ENCODE measurements around the gene ZBTB37. TPM values are rescaled to one million over a fixed set of nuclear protein-coding genes. Genes with fewer than 3 reads are reported as not detected.

The ZBTB37 gene
- total RNA-seq, 1 experiment from 2014 or later = 12.0 TPM

DNA sequence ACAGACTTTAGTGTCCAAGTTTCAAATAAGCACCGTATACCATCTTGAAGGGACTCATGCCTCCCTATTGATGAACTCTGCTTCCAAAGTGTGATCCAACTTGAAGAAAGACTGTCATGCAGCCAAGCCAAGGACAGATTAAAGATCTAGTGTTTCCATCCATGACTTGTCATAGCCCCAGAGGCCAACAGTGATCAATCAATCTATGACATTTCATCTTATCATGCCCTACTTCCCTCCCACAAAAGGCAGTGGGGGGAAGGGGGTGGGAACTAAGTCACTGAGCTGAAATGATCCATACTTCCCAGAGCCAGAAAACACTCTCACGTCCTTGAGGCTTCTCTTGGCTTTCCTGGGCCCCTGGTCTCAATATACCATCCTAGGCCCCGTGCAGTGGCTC, 44.9 kb downstream of the ZBTB37 start:
- H2BK12ac ChIP-seq (ENCODE audit: insufficient read length, low read depth, low read length) = no peak overlapping the region
- no CpG with 5 or more reads among the region's 3 CpGs for WGBS (ENCODE audit: extremely low coverage, insufficient read length, low lambda C conversion rate)
- H3K4me2 ChIP-seq (ENCODE audit: insufficient read depth, insufficient read length, low read length) = no peak overlapping the region
- no peaks in the 10 kb centered on the region for H3K9me3 ChIP-seq (ENCODE audit: control insufficient read depth, low read depth, low read length)
- H4K8ac ChIP-seq (replicated peaks; ENCODE audit: insufficient read length, low read depth, low read length) = no peak overlapping the region
- no peak overlapping the region for H4K5ac ChIP-seq (ENCODE audit: insufficient read length, low read depth, low read length)
- H3K27ac ChIP-seq (ENCODE audit: insufficient read length, low read depth, low read length) = no peak overlapping the region
- no peak overlapping the region for H2BK120ac ChIP-seq (ENCODE audit: low read depth, low read length, poor library complexity, severe bottlenecking)
- no peak overlapping the region for H3K4ac ChIP-seq (ENCODE audit: low read depth, low read length)
- H3T11ph ChIP-seq (ENCODE audit: low read length) = no peak overlapping the region
- H4K20me1 ChIP-seq (ENCODE audit: control insufficient read depth, insufficient read depth, insufficient read length) = no peaks in the 10 kb centered on the region
- peaks cover 3% of the 10 kb centered on the region; the same call in 1 of the 2 replicates for H3K27me3 Mint-ChIP-seq (ENCODE audit: low read depth)
- no peaks in the 10 kb centered on the region for H3K4me1 Mint-ChIP-seq
- H3K4me3 Mint-ChIP-seq = no peak overlapping the region
- H3K36me3 Mint-ChIP-seq (ENCODE audit: insufficient read depth in 1 of 3, low read depth in 3 of 3) = no peaks in the 10 kb centered on the region; a peak in 1 of 7 replicates
- no peaks in the 10 kb centered on the region for H3K79me2 ChIP-seq (ENCODE audit: insufficient read depth, low read length)
- H3K18ac ChIP-seq (ENCODE audit: insufficient read length, low read depth, low read length) = no peak overlapping the region
- no peak overlapping the region; the same call in 1 of the 2 replicates for H3K14ac ChIP-seq (ENCODE audit: insufficient read depth, low read length)
- H3K23me2 ChIP-seq (ENCODE audit: insufficient read length, low read depth, low read length, poor library complexity, severe bottlenecking) = no peaks in the 10 kb centered on the region
- no peaks in the 10 kb centered on the region for H3K4me1 ChIP-seq (ENCODE audit: insufficient read depth, low read length)
- TF ChIP-seq, protein P1, sequence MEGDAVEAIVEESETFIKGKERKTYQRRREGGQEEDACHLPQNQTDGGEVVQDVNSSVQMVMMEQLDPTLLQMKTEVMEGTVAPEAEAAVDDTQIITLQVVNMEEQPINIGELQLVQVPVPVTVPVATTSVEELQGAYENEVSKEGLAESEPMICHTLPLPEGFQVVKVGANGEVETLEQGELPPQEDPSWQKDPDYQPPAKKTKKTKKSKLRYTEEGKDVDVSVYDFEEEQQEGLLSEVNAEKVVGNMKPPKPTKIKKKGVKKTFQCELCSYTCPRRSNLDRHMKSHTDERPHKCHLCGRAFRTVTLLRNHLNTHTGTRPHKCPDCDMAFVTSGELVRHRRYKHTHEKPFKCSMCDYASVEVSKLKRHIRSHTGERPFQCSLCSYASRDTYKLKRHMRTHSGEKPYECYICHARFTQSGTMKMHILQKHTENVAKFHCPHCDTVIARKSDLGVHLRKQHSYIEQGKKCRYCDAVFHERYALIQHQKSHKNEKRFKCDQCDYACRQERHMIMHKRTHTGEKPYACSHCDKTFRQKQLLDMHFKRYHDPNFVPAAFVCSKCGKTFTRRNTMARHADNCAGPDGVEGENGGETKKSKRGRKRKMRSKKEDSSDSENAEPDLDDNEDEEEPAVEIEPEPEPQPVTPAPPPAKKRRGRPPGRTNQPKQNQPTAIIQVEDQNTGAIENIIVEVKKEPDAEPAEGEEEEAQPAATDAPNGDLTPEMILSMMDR (conservative IDR thresholded peaks at IDR 0.05) = no peak
- H3K56ac ChIP-seq (ENCODE audit: insufficient read length, low read depth, low read length) = no peak overlapping the region
- H2BK15ac ChIP-seq (ENCODE audit: low read depth, low read length) = no peak overlapping the region
- no peaks in the 10 kb centered on the region; a peak in 2 of 5 replicates for H3K9me3 Mint-ChIP-seq
- H3K79me1 ChIP-seq (ENCODE audit: insufficient read depth, low read depth, low read length, poor library complexity, severe bottlenecking) = no peaks in the 10 kb centered on the region
- no peak overlapping the region for H3K27ac Mint-ChIP-seq
- H3K23ac ChIP-seq (ENCODE audit: insufficient read length, low read depth, low read length) = no peak overlapping the region
- H2BK5ac ChIP-seq (ENCODE audit: insufficient read length, low read length) = no peak overlapping the region
- H4K91ac ChIP-seq (ENCODE audit: insufficient read length, low read depth, low read length) = no peak overlapping the region
- no peak overlapping the region for H2AFZ ChIP-seq (ENCODE audit: low read length)
- H2AK5ac ChIP-seq (ENCODE audit: insufficient read length, low read length) = no peak overlapping the region
- DNase-seq = no peak
- no peaks in the 10 kb centered on the region for H3K27me3 ChIP-seq (ENCODE audit: insufficient read depth, low read length)
- no peak overlapping the region for H2BK20ac ChIP-seq (ENCODE audit: low read depth, low read length, poor library complexity, severe bottlenecking)
- no peak overlapping the region for H3K9ac ChIP-seq (ENCODE audit: extremely low read depth, insufficient read length, low read length)
